Mesendoderm (in vitro differentiated cells): ENCODE measurements around the gene GUCY2D.

Experiments used
- DNase-seq: peaks from one replicate; pipeline ENCODE4 v3.0.0; 2013
- H2AK5ac ChIP-seq: 2 replicates; pipeline ENCODE4 v1.6.1; 2013; ENCODE audit warnings: low read length, inconsistent platforms
- H2BK120ac ChIP-seq: 2 replicates; pipeline ENCODE4 v1.6.1; 2013; ENCODE audit warnings: low read depth, mild to moderate bottlenecking, low read length, moderate library complexity, mixed read lengths
- H2BK15ac ChIP-seq: replicated peaks from 2 replicates; pipeline ENCODE4 v1.6.1; 2013; ENCODE audit warnings: low read depth, mild to moderate bottlenecking, moderate library complexity
- H2BK5ac ChIP-seq: 2 replicates; pipeline ENCODE4 v1.6.1; 2013; ENCODE audit warnings: low read length, inconsistent platforms
- H3K18ac ChIP-seq: 2 replicates; pipeline ENCODE4 v1.6.1; 2013; ENCODE audit warnings: mild to moderate bottlenecking, low read length, mixed read lengths
- H3K23ac ChIP-seq: one replicate; pipeline ENCODE4 v1.6.1; 2013; ENCODE audit warnings: low read length
- H3K27ac ChIP-seq: 2 replicates; pipeline ENCODE4 v1.5.1; 2013; ENCODE audit warnings: low read depth, mild to moderate bottlenecking, inconsistent platforms, low read length, moderate library complexity
- H3K27me3 ChIP-seq: 2 replicates; pipeline ENCODE4 v1.6.1; 2013; ENCODE audit warnings: low read length, control low read depth, mild to moderate bottlenecking, inconsistent platforms; ENCODE audit not compliant: insufficient read depth, poor library complexity
- H3K36me3 ChIP-seq: 2 replicates; pipeline ENCODE4 v1.6.1; 2013; ENCODE audit warnings: low read length, inconsistent platforms; ENCODE audit not compliant: control insufficient read depth, insufficient read depth
- H3K4ac ChIP-seq: one replicate; pipeline ENCODE4 v1.6.1; 2013; ENCODE audit warnings: low read depth, mild to moderate bottlenecking, low read length, moderate library complexity
- H3K4me1 ChIP-seq: 2 replicates; pipeline ENCODE4 v1.6.1; 2013; ENCODE audit warnings: low read depth, low read length, inconsistent platforms; ENCODE audit not compliant: control insufficient read depth
- H3K4me2 ChIP-seq: 2 replicates; pipeline ENCODE4 v1.6.1; 2013; ENCODE audit warnings: low read length
- H3K4me3 ChIP-seq: 2 replicates; pipeline ENCODE4 v1.5.1; 2013; ENCODE audit warnings: mild to moderate bottlenecking, low read length
- H3K56ac ChIP-seq: one replicate; pipeline ENCODE4 v1.6.1; 2013; ENCODE audit warnings: low read length
- H3K79me1 ChIP-seq: 2 replicates; pipeline ENCODE4 v1.6.1; 2013; ENCODE audit warnings: low read length, inconsistent platforms
- H3K79me2 ChIP-seq: 2 replicates; pipeline ENCODE4 v1.6.1; 2013; ENCODE audit warnings: mild to moderate bottlenecking, low read length; ENCODE audit not compliant: control insufficient read depth, insufficient read depth
- H3K9ac ChIP-seq: 2 replicates; pipeline ENCODE4 v1.6.1; 2013; ENCODE audit warnings: low read length, inconsistent platforms
- H4K5ac ChIP-seq: one replicate; pipeline ENCODE4 v1.6.1; 2013; ENCODE audit warnings: low read length
- H4K8ac ChIP-seq: one replicate; pipeline ENCODE4 v1.6.1; 2013; ENCODE audit warnings: low read depth, mild to moderate bottlenecking, control low read depth, low read length, moderate library complexity
- WGBS: extraction: QIAGEN DNeasy Blood & Tissue Kit; methylation state at CpG from one replicate; pipeline ENCODE4 v1.1.7; 2013; ENCODE audit warnings: low lambda C conversion rate, missing lambda C conversion rate; ENCODE audit not compliant: insufficient coverage; ENCODE audit errors: extremely low coverage; 5-methylcytosine and 5-hydroxymethylcytosine counted together

Gene GUCY2D

DNA sequence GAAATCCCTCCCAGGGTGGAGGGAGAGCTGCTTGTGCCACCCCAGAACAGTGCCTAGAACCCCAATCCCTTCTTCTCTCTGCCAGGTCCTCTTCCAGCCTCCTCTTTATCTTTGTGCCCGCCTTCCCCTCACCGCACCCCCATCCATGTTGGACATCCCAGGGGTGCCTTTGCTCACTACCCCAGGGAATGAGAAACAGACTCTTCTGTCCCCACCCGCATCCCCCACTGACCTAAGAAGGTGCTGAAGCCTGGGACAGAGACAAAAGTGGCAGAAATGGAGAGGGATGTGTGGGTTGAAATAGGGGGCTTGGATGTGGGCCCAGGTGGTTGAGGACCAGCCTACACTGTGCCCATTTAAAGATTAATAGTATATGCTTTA is 53.4 kb downstream of the GUCY2D start:
- no CpG with 5 or more reads among the region's 3 CpGs for WGBS
- DNase-seq = no peak
- Histone ChIP-seq H4K8ac (no peak overlapping the region), H3K4me1 (no peaks in the 10 kb centered on the region), H2BK5ac (no peak overlapping the region), H2AK5ac (no peak overlapping the region), H3K27ac (no peak overlapping the region), H3K36me3 (no peaks in the 10 kb centered on the region), H3K23ac (no peak overlapping the region), H4K5ac (no peak overlapping the region), H2BK15ac (no peak overlapping the region), H3K18ac (no peak overlapping the region), H3K79me1 (no peaks in the 10 kb centered on the region), H3K27me3 (no peaks in the 10 kb centered on the region), H3K4ac (no peak overlapping the region), H2BK120ac (no peak overlapping the region), H3K56ac (no peak overlapping the region), H3K9ac (no peak overlapping the region), H3K79me2 (no peaks in the 10 kb centered on the region), H3K4me3 (no peak overlapping the region), H3K4me2 (no peak overlapping the region)

DNA sequence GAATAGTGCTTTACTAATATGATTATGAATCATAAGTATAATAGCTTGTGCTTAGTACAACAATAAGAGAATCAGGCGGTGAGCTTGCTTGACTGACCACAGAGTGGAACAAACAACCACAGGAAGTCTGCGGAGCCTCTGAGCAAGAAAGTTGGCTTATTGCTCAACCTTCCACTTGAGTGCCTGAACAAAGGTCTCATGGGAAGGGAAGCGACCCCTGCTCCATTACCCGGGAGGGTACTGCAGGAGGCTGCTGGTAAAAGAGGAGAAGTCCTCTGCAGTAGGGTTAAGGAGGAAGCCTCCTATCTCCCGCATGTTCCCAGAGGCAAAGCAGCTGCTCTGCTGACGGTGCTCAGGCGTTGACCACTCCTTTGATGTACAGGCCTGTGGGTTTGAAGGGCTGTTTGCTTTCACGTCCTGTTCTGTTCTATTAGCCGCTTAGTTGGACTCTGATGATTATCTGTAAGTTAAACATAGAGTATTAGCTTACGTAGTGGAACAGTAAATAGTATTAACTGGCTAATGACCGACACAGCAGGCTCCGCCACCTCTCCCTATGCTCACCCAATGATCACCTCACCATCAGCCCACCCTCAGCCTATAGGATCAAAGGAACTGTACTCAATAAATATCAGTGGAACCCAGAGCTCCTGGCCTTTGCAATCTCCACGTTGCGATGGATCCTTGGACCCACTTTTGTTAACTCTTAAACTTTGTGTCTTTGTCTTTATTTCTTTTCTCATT is 54.0 kb downstream of the GUCY2D start:
- Histone ChIP-seq H3K4me2 (no peak overlapping the region), H3K79me1 (no peaks in the 10 kb centered on the region), H4K8ac (no peak overlapping the region), H3K4me3 (no peak overlapping the region), H3K36me3 (no peaks in the 10 kb centered on the region), H2BK120ac (no peak overlapping the region), H3K27me3 (no peaks in the 10 kb centered on the region), H3K4ac (no peak overlapping the region), H3K79me2 (no peaks in the 10 kb centered on the region), H3K18ac (no peak overlapping the region), H3K23ac (no peak overlapping the region), H2BK15ac (no peak overlapping the region), H3K9ac (no peak overlapping the region), H3K4me1 (no peaks in the 10 kb centered on the region), H2BK5ac (no peak overlapping the region), H3K56ac (no peak overlapping the region), H4K5ac (no peak overlapping the region), H2AK5ac (no peak overlapping the region), H3K27ac (no peak overlapping the region)
- no CpG with 5 or more reads among the region's 14 CpGs for WGBS
- DNase-seq = no peak

DNA sequence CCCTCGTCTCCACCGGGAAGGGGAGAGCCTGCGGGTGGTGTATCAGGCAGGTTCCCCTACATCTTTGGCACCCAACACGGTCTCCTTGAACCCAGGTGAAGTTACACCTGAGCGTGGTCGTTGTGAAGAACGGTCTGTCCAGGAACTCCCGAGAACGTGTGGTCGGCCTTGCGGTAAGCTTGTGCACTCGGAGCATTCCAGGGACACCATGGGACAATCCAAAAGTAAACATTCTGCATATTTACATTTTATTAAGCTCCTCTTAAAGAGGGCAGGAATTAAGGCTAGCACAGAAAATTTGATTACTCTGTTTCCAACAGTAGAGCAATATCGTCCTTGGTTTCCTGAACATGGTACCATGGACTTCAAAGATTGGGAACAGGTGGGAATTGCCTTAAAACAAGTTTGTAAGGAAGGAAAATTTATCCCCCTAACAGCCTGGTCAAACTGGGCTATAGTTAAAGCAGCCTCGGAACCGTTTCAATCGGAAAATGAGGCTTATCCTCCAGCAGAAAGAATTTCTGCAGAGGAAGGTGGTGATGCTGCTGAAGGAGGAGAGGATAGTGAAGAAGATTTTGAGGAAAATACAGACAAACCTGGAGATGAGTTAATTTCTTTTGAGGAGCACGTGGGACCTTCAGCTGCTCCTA is 54.7 kb downstream of the GUCY2D start:
- WGBS = no CpG with 5 or more reads among the region's 17 CpGs
- Histone ChIP-seq H3K79me1 (no peaks in the 10 kb centered on the region), H3K18ac (no peak overlapping the region), H3K56ac (no peak overlapping the region), H3K36me3 (no peaks in the 10 kb centered on the region), H3K4me1 (no peaks in the 10 kb centered on the region), H3K4ac (no peak overlapping the region), H3K23ac (no peak overlapping the region), H4K5ac (no peak overlapping the region), H3K27me3 (no peaks in the 10 kb centered on the region), H3K79me2 (no peaks in the 10 kb centered on the region), H2BK5ac (no peak overlapping the region), H3K4me3 (no peak overlapping the region), H4K8ac (no peak overlapping the region), H3K27ac (no peak overlapping the region), H2BK120ac (no peak overlapping the region), H3K9ac (no peak overlapping the region), H2AK5ac (no peak overlapping the region), H2BK15ac (no peak overlapping the region), H3K4me2 (no peak overlapping the region)
- no peak for DNase-seq

DNA sequence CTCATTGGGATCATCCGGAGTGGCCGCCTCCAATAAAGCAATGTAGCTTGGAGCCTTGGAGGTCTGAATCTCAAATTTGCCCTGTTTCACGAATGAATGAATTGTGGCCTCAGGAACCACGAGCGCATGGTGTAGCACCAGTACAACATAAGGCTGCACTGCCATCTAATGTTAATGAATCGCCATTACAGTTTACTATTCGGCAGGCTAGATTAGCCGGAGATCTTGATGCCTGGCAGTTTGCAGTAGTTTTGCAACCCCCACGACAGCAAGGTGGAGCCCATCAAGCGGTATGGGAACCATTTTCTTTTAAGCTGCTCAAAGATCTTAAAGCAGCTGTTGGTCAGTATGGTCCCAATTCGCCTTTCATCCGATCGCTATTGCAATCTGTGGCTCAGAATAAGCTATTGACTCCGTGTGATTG is 55.3 kb downstream of the GUCY2D start:
- Histone ChIP-seq H2AK5ac (no peak overlapping the region), H3K18ac (no peak overlapping the region), H3K36me3 (no peaks in the 10 kb centered on the region), H2BK15ac (no peak overlapping the region), H3K27ac (no peak overlapping the region), H4K8ac (no peak overlapping the region), H3K9ac (no peak overlapping the region), H3K4me1 (peaks cover 2% of the 10 kb centered on the region), H2BK5ac (no peak overlapping the region), H3K4me3 (no peak overlapping the region), H3K4ac (no peak overlapping the region), H3K27me3 (no peaks in the 10 kb centered on the region), H3K79me1 (no peaks in the 10 kb centered on the region), H3K79me2 (no peaks in the 10 kb centered on the region), H3K4me2 (no peak overlapping the region), H3K56ac (no peak overlapping the region), H4K5ac (no peak overlapping the region), H2BK120ac (no peak overlapping the region), H3K23ac (no peak overlapping the region)
- DNase-seq = peak; percentile 90
- no CpG with 5 or more reads among the region's 14 CpGs for WGBS

DNA sequence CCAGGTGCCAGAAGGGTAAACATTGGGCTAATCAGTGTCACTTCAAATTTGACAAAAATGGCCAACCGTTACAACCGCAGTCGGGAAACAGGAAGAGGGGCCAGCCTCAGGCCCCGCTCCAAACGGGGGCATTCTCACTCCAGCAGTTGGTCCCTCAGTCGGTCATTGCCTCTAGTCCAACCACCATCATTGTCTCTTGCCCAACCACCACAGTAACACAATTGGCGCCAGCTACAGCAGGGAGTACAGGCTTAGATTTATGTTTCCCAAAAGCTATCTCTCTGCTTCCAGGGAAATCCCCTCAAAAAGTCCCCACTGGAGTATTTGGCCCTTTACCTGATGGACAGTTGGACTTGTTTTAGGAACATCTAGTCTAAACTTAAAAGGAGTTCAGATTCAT is 56.7 kb downstream of the GUCY2D start:
- no peak overlapping the region for H2BK15ac ChIP-seq
- peaks cover 5% of the 10 kb centered on the region for H3K27me3 ChIP-seq
- no peaks in the 10 kb centered on the region for H3K79me1 ChIP-seq
- no peak overlapping the region for H4K8ac ChIP-seq
- H2BK120ac ChIP-seq = no peak overlapping the region
- no peak overlapping the region for H3K23ac ChIP-seq
- H3K4me1 ChIP-seq = peaks cover 4% of the 10 kb centered on the region
- H3K18ac ChIP-seq = no peak overlapping the region
- no peak for DNase-seq
- no peak overlapping the region for H3K56ac ChIP-seq
- no peaks in the 10 kb centered on the region for H3K79me2 ChIP-seq
- no peak overlapping the region for H3K4me3 ChIP-seq
- WGBS = no CpG with 5 or more reads among the region's 7 CpGs
- H3K4ac ChIP-seq = no peak overlapping the region
- H2AK5ac ChIP-seq = no peak overlapping the region
- H3K36me3 ChIP-seq = no peaks in the 10 kb centered on the region
- no peak overlapping the region for H3K9ac ChIP-seq
- no peak overlapping the region for H3K4me2 ChIP-seq
- H4K5ac ChIP-seq = no peak overlapping the region
- H3K27ac ChIP-seq = no peak overlapping the region
- no peak overlapping the region for H2BK5ac ChIP-seq
